ENCODE results near the gene SPDEF.

SPDEF gene

DNA sequence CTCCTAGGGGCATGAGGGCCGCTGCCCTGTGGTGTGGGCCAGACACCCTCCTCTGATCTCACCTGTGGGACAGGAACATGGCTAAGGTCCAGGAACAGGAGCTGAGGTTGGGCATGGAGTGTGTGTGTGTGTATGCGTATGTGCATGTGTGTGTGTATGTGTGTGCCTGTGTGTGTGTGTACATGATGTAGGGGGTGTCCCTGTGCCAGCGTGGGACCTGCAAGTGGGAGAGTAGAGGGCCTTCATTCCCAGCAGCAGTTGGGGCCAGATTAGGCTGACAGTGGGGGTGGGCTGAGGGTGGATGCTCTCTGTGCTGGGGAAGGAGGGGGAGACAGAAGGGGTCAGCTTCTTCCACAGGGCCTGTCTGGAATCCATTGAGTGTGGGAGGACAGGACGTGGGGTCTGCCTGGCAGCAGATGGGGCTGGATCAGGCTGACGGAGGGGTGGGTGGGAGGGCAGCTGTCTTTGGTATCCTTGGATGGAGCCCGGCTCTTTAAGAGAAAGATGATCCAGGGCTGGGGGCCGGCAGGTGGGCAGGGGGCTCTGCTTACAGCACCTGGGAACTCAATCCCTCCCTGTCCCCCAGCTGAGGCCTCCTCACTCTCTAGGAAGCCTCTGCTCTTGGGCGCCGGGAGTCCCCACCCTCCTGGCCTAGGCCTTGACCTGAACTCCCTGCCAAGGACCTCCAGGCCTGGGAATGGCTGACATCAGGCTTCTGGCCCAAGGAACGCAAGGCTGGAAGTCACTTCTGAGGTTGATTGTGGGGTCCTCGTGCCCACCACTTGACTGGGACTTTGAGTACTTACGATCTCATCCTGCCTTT lies 44.0 kb downstream of the SPDEF start:
- DNase-seq, result no peak

DNA sequence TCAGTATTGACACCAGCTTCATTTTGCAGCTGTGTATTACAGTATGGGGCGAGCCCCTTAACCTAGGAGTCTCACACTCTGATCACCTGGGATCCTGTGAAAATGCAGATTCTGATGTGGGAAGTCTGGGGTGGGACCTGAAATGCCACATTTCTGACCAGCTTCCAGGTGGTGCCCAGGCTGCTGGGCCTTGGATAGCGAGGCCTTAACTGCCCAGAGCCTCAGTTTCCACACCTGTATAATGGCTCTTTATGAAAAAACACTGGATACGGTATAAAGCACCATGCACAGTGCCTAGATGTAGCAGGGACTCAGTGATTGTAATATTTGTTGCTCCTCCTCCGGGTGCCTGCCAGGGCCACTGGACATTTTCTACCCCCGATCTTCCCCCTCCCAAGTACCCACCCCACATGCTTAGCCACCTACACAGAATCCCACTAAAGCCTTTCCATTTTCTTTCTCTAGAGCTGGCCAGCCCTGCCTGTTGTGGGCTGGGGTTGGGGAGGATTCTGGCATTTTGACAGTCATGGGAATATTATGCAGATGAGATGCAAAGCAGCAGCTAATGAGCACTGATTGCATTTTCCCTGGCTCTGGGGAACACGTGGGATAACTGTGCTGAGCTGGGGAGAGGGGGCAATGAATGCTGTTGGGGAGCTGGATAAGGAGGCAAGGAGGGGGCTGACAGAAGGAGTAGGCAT lies 44.8 kb downstream of the SPDEF start:
- DNase-seq, result no peak

DNA sequence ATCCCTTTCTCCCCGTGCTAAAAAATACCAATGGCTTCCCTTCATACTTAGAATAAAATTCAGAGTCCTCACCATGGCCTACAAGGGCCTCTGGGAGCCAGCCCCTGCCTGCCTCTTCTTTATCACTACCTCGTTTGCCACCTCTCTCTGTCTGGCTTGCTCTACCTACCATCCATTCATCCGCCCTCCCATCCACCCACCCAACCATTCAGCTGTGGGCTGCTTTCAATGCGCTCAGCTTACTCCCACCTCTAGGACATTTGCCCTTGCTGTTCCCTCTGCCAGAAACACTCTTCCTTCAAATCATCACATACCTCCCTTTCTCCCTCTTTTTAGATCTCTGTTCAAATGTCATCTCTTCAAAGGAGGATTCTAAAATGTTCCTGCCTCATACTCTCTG lies 45.8 kb downstream of the SPDEF start:
- no peak for DNase-seq

DNA sequence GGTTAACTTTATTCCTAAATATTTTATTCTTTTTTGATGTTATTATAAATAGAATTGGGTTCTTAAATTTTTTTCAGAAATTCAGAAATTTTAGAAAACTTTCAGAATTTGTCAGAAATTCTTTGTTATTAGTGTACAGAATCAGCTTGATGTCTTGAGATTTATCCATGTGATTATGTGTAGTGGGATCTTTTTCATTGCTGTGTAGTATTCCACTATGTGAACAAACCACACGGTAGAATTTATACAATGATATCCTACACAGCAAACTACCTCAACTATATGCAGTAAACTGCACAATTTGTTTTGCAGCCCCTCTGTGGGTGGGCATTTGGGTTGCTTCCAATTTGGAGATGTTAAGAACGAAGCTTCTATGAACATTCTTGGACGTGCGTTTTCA lies 46.3 kb downstream of the SPDEF start:
- DNase-seq, result no peak

DNA sequence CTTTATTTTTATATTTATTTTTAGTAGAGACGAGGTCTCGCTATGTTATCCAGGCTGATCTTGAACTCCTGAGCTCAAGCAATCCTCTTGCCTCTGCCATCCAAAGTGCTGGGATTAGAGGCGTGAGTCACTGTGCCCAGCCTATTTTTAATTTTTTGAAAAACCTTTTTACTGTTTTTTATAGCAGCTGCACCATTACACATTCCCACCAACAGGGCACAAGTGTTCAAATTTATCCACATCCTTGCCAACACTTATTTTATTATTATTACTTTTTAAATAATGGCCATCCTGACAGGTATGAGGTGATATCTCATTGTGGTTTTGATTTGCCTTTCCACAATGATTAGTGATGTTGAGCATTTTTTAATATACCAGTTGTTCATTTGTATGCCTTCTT lies 47.7 kb downstream of the SPDEF start:
- no peak for DNase-seq

GRCh38 chr6:34506718-34507117 lies 49.4 kb downstream of the SPDEF start:
- DNase-seq, result no peak

DNA sequence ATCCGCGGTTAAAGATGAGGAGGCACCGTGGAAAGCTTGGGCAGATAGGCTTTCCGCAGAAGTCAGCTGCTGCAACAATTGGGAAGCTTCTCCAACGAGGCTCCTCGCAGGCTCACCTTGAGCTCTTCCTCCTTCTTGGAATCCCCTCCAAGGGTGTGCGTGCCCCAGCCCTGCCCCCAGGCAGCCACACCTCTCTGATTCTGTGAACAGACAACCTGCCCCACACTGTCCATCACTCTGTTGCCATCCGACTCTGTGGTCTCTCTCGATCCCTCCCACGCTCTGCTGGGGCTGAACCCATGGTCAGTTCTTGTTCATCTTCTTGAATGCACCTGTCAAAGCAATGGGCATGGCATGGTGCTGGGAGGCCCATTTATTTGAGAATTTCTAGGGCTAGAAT lies 58.7 kb downstream of the SPDEF start:
- DNase-seq, result no peak

DNA sequence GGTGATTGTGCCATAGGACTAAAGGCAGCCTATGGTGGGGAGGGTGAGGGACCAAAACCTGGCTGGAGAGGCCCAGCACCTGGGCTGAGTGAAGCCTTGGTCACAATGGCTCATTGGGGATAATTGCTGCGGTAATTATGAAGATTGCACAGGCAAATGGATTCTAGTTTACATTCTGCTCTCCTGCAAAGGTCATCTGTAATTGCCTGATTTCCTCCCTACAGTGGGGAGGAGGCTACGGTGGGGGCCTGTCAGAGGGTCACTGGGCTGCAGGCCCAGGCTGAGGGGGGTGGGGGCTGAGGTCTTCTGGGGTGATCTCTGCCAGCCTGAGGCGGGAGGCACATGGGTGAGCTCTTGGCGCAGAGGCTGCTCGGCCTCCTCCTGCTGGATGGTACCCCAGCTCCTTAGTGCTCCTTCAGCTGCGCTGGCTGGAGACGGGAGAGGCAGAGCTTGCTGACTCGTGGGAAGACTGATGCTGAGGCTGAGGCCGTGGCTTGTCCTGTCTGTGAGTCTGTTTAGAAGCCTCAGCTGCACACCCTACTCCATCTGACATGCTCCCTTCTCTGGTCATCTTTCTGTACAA lies 59.9 kb downstream of the SPDEF start:
- DNase-seq, result no peak

GRCh38 chr6:34494973-34495372 lies 61.2 kb downstream of the SPDEF start:
- no peak for DNase-seq

DNA sequence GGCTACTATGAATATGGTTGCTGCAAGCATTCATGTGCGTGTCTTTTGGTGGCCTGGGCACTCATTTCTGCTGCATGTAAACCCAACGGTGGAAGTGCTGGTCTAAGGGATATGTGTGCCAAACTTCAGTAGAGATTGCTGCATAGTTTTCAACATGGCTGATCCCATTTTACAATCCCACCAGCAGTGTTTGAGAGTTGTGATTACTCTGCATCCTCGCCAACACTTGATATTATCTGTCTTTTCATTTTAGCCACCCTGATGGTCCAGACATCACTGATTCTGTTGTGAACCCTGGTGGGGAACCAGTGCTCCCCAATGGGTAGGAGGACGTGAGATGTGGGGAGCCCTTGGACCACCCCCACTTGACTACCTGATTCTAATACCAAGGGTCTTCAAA lies 62.8 kb downstream of the SPDEF start:
- no peak for DNase-seq

DNA sequence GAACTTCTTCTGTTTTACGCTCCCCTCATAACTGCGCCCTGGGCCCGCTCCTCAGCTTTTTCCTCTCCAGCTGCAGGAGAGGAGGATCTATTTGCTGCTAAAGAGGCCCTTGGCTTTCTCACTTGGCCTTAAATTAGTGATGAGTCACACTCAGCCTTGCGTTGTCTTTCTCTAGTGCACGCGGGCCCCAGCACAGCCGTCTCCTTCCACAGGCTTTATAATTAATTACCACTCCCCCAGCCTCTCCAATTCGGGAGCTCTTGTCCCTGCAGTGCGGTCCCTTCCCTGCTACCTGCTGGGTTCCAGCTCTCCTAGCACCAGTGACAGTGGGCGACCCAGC lies 65.1 kb downstream of the SPDEF start:
- DNase-seq, result no peak

DNA sequence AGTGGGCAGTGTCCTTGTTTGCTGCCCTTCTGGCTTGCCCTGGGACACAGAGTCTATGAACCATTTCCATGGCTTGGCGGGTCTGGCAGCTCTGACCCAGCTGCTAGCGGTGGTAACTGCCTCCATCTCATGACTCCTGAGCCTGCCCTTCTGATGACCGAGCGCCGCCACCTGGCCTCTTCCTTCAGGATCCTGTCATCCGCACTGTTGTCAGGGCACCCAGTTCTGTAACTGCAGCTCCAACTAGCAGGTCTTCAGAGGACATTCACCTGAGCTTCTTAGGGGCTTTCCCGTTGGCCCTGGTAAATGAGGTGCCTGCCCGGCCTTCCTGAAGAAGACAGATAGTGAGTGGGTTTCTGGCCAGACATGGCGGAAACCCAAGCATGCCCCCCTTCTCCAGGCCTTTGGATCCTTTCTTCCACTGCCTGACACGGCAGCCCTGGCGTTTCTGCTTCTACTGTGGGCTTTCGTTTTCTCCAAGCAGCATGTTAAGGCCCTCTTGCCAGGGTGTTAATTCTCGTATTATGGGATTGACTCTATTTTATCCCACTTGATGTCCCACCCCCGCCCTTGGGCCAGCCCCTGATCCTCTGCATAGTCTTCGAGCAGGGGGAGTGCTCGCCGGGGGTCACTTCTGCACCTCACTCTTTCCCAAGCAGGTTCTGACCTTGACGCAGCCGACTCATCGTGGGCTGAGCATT lies 65.6 kb downstream of the SPDEF start:
- no peak for DNase-seq

DNA sequence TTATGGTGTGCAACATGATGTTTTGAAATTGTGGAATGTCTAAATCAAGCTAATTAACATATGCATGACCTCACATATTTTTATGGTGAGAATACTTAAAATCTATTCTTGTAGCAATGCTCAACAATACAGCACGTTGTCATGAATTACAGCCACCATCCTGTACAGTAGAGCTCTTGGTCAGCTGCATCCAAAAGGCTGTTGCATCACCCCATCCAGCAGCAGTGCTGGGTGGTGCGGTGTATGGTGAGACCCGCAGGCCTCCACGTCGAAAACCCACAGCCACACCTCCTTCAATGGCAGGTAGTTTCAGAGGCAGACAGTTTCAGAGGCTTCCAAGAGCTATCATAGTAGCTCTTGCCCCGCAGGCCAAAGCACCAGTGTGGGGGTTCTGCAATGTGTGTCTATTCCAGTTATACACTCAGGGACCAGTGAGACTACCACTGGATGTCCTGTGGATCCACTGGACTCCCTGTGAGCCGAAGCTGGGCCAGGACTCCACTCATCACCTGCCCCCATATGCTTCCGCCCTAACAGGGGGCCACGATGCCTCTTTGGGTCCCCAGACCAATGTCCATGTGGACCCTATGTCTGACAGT lies 66.8 kb downstream of the SPDEF start:
- no peak for DNase-seq
